Tibial nerve (tissue), 4 donors: ENCODE results near the gene SCYGR6.

Experiments
- EP300 ChIP-seq, 2 donors: sonication (generic); formaldehyde crosslinking; IDR thresholded peaks; one replicate each; pipeline ENCODE4 v1.6.1; 2017; ENCODE audit warnings: antibody characterized with exemption in 2 of 2, mild to moderate bottlenecking in 1 of 2
- POLR2A ChIP-seq, 2 donors: fragments of 450-650 bp; IDR thresholded peaks; one replicate each; pipeline ENCODE4 v1.6.1; 2017; ENCODE audit warnings: antibody characterized with exemption in 2 of 2, mild to moderate bottlenecking in 2 of 2, moderate library complexity in 2 of 2
- TF ChIP-seq, protein P1 (sequence below), 5 experiments: fragments of 200-600 bp in 3 of 5; fragments of 450-650 bp in 2 of 5; sonication (generic) in 3 of 5; IDR thresholded peaks; one replicate each; pipeline ENCODE4 v1.5.1; 2016 to 2019; ENCODE audit warnings: antibody characterized with exemption in 5 of 5, mild to moderate bottlenecking in 3 of 5, moderate library complexity in 2 of 5

DNA sequence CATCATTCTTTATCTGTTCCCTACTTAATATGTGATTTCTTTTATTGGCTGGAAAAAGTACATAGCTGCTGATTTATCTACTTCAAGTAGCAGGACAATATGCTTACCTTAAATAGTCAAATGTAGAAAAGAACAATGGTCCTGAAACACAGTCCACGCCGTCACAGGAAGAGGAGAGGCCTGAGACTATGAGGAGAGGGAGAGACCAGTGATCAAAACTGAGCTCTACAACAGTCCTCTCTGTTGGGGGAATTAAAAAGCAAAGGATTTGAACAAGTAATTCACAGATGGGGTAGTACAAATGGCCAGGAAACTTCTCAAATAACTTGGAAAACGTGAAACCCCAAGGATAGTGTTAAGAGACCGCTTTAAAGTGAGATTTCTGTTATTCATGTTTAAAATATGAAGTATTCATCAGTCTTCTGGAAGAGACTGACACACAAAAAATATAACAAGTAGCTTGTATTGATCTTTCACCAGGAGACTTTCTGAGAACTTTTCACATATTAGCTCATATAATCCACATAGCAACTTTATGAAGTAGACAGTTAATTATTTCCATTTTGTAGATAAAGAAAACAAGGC lies 41.3 kb upstream of the SCYGR6 start:
- TF ChIP-seq, protein P1, sequence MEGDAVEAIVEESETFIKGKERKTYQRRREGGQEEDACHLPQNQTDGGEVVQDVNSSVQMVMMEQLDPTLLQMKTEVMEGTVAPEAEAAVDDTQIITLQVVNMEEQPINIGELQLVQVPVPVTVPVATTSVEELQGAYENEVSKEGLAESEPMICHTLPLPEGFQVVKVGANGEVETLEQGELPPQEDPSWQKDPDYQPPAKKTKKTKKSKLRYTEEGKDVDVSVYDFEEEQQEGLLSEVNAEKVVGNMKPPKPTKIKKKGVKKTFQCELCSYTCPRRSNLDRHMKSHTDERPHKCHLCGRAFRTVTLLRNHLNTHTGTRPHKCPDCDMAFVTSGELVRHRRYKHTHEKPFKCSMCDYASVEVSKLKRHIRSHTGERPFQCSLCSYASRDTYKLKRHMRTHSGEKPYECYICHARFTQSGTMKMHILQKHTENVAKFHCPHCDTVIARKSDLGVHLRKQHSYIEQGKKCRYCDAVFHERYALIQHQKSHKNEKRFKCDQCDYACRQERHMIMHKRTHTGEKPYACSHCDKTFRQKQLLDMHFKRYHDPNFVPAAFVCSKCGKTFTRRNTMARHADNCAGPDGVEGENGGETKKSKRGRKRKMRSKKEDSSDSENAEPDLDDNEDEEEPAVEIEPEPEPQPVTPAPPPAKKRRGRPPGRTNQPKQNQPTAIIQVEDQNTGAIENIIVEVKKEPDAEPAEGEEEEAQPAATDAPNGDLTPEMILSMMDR (IDR thresholded peaks at IDR 0.05): no peak
- TF ChIP-seq EP300 (IDR thresholded peaks at IDR 0.05) (no peak), POLR2A (IDR thresholded peaks at IDR 0.05) (no peak)
